HCT116 (cell line): ENCODE results near the gene XDH. TPM values are rescaled to one million over a fixed set of nuclear protein-coding genes. Genes with fewer than 3 reads are reported as not detected.

ENCODE experiments used
- ATAC-seq: fragments of 200-7000 bp; cut with Tn5 transposase; 2 replicates; pipeline ENCODE4 v1.9.1; 2020; ENCODE audit warnings: mild to moderate bottlenecking, moderate library complexity
- BruUV-seq: library from RNA; stranded (reverse); fragments of 400-500 nt; replicated peaks from 2 replicates; lab custom pipeline; 2021; lab: Mats Ljungman, UMichigan
- CTCF ChIA-PET: fragments of 300-600 bp; sonication (Branson Sonifier 250); formaldehyde crosslinking; loops from one replicate; lab custom pipeline; 2021; ENCODE audit warnings: antibody characterized with exemption; lab: Charles Lee
- POLR2A ChIA-PET: fragments of 300-600, 350-600 bp; sonication (Branson Sonifier 250); formaldehyde crosslinking; loops from one replicate; lab custom pipeline; 2021; ENCODE audit warnings: antibody characterized with exemption; lab: Charles Lee
- RAD21 ChIA-PET, 2 experiments: fragments of 300-600 bp; sonication (Branson Sonifier 250); formaldehyde crosslinking; loops; one replicate each; lab custom pipeline; 2023; ENCODE audit warnings: low total read pairs in 2 of 2; ENCODE audit not compliant: uncharacterized antibody in 2 of 2, unreplicated experiment in 2 of 2, low non-redundant PET in 1 of 2; lab: Charles Lee
- DNase-seq: peaks from one replicate; pipeline ENCODE4 v3.0.0-alpha.2; 2010; ENCODE audit warnings: low read depth, low spot score
- H2AFZ ChIP-seq: fragments of 200-600 bp; shearing (Covaris generic), sonication (generic); 2 replicates; pipeline ENCODE4 v1.6.1; 2017; ENCODE audit warnings: low read depth, mixed run types, mixed read lengths, antibody characterized with exemption, low read length; ENCODE audit not compliant: poor library complexity, severe bottlenecking
- H3K27ac ChIP-seq: 2 replicates; pipeline ENCODE4 v1.5.1; 2012; ENCODE audit warnings: low read depth, low read length
- H3K27me3 ChIP-seq: fragments of 200-600 bp; sonication (generic); 2 replicates; pipeline ENCODE4 v1.6.1; 2016; ENCODE audit warnings: mixed run types, low read length, mixed read lengths; ENCODE audit not compliant: insufficient read depth
- H3K36me3 ChIP-seq, 2 experiments: fragments of 200-500 bp in 1 of 2; fragments of 200-600 bp in 1 of 2; sonication (Bioruptor generic) in 1 of 2; sonication (generic) in 1 of 2; 2 replicates each; pipeline versions ENCODE4 v1.5.1 to v1.6.1; 2014 to 2016; ENCODE audit warnings: low read length in 2 of 2, inconsistent platforms in 1 of 2, mixed read lengths in 1 of 2, mixed run types in 1 of 2; ENCODE audit not compliant: insufficient read depth in 2 of 2, control insufficient read depth in 1 of 2
- H3K4me1 ChIP-seq, 2 experiments: fragments of 200-600 bp in 1 of 2; sonication (generic) in 1 of 2; 2 replicates each; pipeline versions ENCODE4 v1.5.1 to v1.6.1; 2012 to 2017; ENCODE audit warnings: low read length in 2 of 2, inconsistent platforms in 1 of 2, mild to moderate bottlenecking in 1 of 2, mixed read lengths in 1 of 2, mixed run types in 1 of 2, moderate library complexity in 1 of 2; ENCODE audit not compliant: insufficient read depth in 2 of 2, control insufficient read depth in 1 of 2
- H3K4me2 ChIP-seq: fragments of 200-600 bp; sonication (generic); 2 replicates; pipeline ENCODE4 v1.6.1; 2017; ENCODE audit warnings: mixed run types, low read length, mixed read lengths
- H3K4me3 ChIP-seq, 2 experiments: fragments of 200-600 bp in 1 of 2; sonication (generic) in 1 of 2; replicated peaks in 1 of 2; 2 replicates each; pipeline ENCODE4 v1.5.1; 2011 to 2016; ENCODE audit warnings: low read length in 2 of 2, control low read depth in 1 of 2, low read depth in 1 of 2, mild to moderate bottlenecking in 1 of 2, mixed read lengths in 1 of 2, mixed run types in 1 of 2
- H3K79me2 ChIP-seq: fragments of 200-600 bp; sonication (generic); 2 replicates; pipeline ENCODE4 v1.6.1; 2017; ENCODE audit warnings: mild to moderate bottlenecking, mixed run types, low read length, moderate library complexity, mixed read lengths; ENCODE audit not compliant: insufficient read depth
- H3K9ac ChIP-seq: fragments of 200-600 bp; sonication (generic); 2 replicates; pipeline ENCODE4 v1.6.1; 2016; ENCODE audit warnings: low read length, mixed read lengths
- H3K9me2 ChIP-seq: fragments of 200-600 bp; sonication (generic), shearing (Covaris generic); 2 replicates; pipeline ENCODE4 v1.6.1; 2017; ENCODE audit warnings: mixed run types, mild to moderate bottlenecking, moderate library complexity; ENCODE audit not compliant: insufficient read depth
- H3K9me3 ChIP-seq, 2 experiments: fragments of 200-500 bp in 1 of 2; fragments of 200-600 bp in 1 of 2; sonication (Bioruptor generic) in 1 of 2; sonication (generic) in 1 of 2; 2 replicates each; pipeline ENCODE4 v1.6.1; 2014 to 2017; ENCODE audit warnings: low read length in 2 of 2, mixed read lengths in 2 of 2, inconsistent platforms in 1 of 2, low read depth in 1 of 2, mild to moderate bottlenecking in 1 of 2, mixed run types in 1 of 2, moderate library complexity in 1 of 2; ENCODE audit not compliant: control insufficient read depth in 1 of 2, insufficient read depth in 1 of 2
- H4K20me1 ChIP-seq: fragments of 200-600 bp; sonication (generic), shearing (Covaris generic); 2 replicates; pipeline ENCODE4 v1.6.1; 2017; ENCODE audit warnings: mixed run types, mild to moderate bottlenecking, moderate library complexity; ENCODE audit not compliant: insufficient read depth
- ATF3 ChIP-seq: IDR thresholded peaks from 2 replicates; pipeline ENCODE4 v1.6.1; 2012
- CBX3 ChIP-seq: IDR thresholded peaks from 2 replicates; pipeline ENCODE4 v1.6.1; 2012; ENCODE audit warnings: low read depth
- EGR1 ChIP-seq: IDR thresholded peaks from 2 replicates; pipeline ENCODE4 v1.6.1; 2012; ENCODE audit warnings: low read depth
- ELF1 ChIP-seq: IDR thresholded peaks from 2 replicates; pipeline ENCODE4 v1.6.1; 2012; ENCODE audit warnings: low read depth, borderline replicate concordance
- EZH2 ChIP-seq: fragments of 200-600 bp; sonication (generic); IDR thresholded peaks from 2 replicates; pipeline ENCODE4 v1.6.1; 2017; ENCODE audit warnings: antibody characterized with exemption, mixed run types
- EZH2phosphoT487 ChIP-seq: fragments of 200-600 bp; IDR thresholded peaks from 2 replicates; pipeline ENCODE4 v1.6.1; 2018; ENCODE audit warnings: antibody characterized with exemption, borderline replicate concordance
- FOSL1 ChIP-seq: IDR thresholded peaks from 2 replicates; pipeline ENCODE4 v1.6.1; 2012; ENCODE audit warnings: low read depth
- JUND ChIP-seq: IDR thresholded peaks from 2 replicates; pipeline ENCODE4 v1.6.1; 2012
- POLR2AphosphoS5 ChIP-seq: IDR thresholded peaks from 2 replicates; pipeline ENCODE4 v1.6.1; 2011; ENCODE audit warnings: mild to moderate bottlenecking, low read depth, low read length, moderate library complexity
- RAD21 ChIP-seq: IDR thresholded peaks from 2 replicates; pipeline ENCODE4 v1.6.1; 2012; ENCODE audit warnings: low read depth, mild to moderate bottlenecking
- REST ChIP-seq: IDR thresholded peaks from 2 replicates; pipeline ENCODE4 v1.6.1; 2012; ENCODE audit warnings: low read depth
- SIN3A ChIP-seq: IDR thresholded peaks from 2 replicates; pipeline ENCODE4 v1.6.1; 2012; ENCODE audit warnings: low read depth
- SP1 ChIP-seq: IDR thresholded peaks from 2 replicates; pipeline ENCODE4 v1.6.1; 2012; ENCODE audit warnings: low read depth
- SRF ChIP-seq: IDR thresholded peaks from 2 replicates; pipeline ENCODE4 v1.6.1; 2012; ENCODE audit warnings: low read depth
- ZNF274 ChIP-seq: fragments of 200-500 bp; sonication (Bioruptor generic); IDR thresholded peaks from 2 replicates; pipeline ENCODE4 v1.6.1; 2014; ENCODE audit warnings: mild to moderate bottlenecking, low read depth, low read length, inconsistent platforms
- intact Hi-C: fragments of 100-400 bp; cut with micrococcal nuclease; formaldehyde crosslinking; loops from 2 replicates; pipeline ENCODE4 v1.10.0; 2022
- total RNA-seq: library from RNA; stranded (reverse); gene quantifications from one replicate; pipeline ENCODE4 v1.2.1, GENCODE V29; 2021; ENCODE audit not compliant: unreplicated experiment

XDH gene
- total RNA-seq, 1 experiment from 2014 or later = 0.15 TPM

- H3K9me2 ChIP-seq = no peaks in the 10 kb centered on the region
- no peaks in the 10 kb centered on the region for H3K36me3 ChIP-seq
- BruUV-seq = no TSS peak
- no peaks in the 10 kb centered on the region for H3K27me3 ChIP-seq
- H3K4me2 ChIP-seq = no peak overlapping the region
- DNase-seq (no peak), ATAC-seq (no peak)
- no peaks in the 10 kb centered on the region for H3K79me2 ChIP-seq
- POLR2A ChIA-PET = no interaction called here
- CTCF ChIA-PET = interaction anchor here (0.6 kb wide), 1 partner anchor 726 kb away, joined by 8 read pairs; no protein-coding TSS in a partner anchor
- no peak overlapping the region for H2AFZ ChIP-seq
- RAD21 ChIA-PET = no interaction called here
- no peaks in the 10 kb centered on the region for H3K4me1 ChIP-seq
- H3K9ac ChIP-seq = no peak overlapping the region
- intact Hi-C loops = no loop called here
- no peak overlapping the region for H3K27ac ChIP-seq
- no peaks in the 10 kb centered on the region for H3K9me3 ChIP-seq
- no peaks in the 10 kb centered on the region for H4K20me1 ChIP-seq
- no peak overlapping the region for H3K4me3 ChIP-seq
- no peak for TF ChIP-seq ATF3
- TF ChIP-seq ELF1 = no peak
- TF ChIP-seq EZH2 = no peak
- TF ChIP-seq JUND = no peak
- TF ChIP-seq SIN3A = no peak
- 0 out of 2 replicates have a peak, but pooled peaks have one; percentile 14 for TF ChIP-seq SP1
- TF ChIP-seq EGR1 = no peak
- TF ChIP-seq REST = no peak
- TF ChIP-seq POLR2AphosphoS5 = no peak
- TF ChIP-seq RAD21 = no peak
- no peak for TF ChIP-seq ZNF274
- TF ChIP-seq FOSL1 = peak; percentile 44; the same call in 1 of the 2 replicates
- no peak for TF ChIP-seq SRF
- no peak for TF ChIP-seq EZH2phosphoT487
- no peak for TF ChIP-seq CBX3
Measured at GRCh38 chr2:31440764-31441163, 26.2 kb upstream of the XDH start.
